Keratinocyte (primary cell): ENCODE data around the gene MAP7D2. TPM values are rescaled to one million over a fixed set of nuclear protein-coding genes. Genes with fewer than 3 reads are reported as not detected.

Experiments used
- DNase-seq: peaks from one replicate; pipeline ENCODE4 v3.0.0-alpha.2; 2011; ENCODE audit warnings: low read depth, missing footprints, low spot score
- FAIRE-seq: peaks from 2 replicates; lab custom pipeline; 2011; peaks lifted over from hg19 to GRCh38; lab: Jason Lieb, UNC
- H2AFZ ChIP-seq: 2 replicates; pipeline ENCODE4 v1.6.0; 2012; ENCODE audit warnings: low read length, control low read depth, inconsistent platforms; ENCODE audit not compliant: control insufficient read depth
- H3K27ac ChIP-seq: 2 replicates; pipeline ENCODE4 v1.5.1; 2011; ENCODE audit warnings: low read length; ENCODE audit not compliant: control insufficient read depth, insufficient read depth
- H3K27me3 ChIP-seq: 3 replicates; pipeline ENCODE4 v1.6.0; 2011; ENCODE audit warnings: low read length; ENCODE audit not compliant: control insufficient read depth, insufficient read depth; ENCODE audit errors: extremely low read depth
- H3K36me3 ChIP-seq, 2 experiments: 2 replicates in 1 of 2; 3 replicates in 1 of 2; pipeline ENCODE4 v1.5.1; 2011; ENCODE audit warnings: low read length in 2 of 2, mild to moderate bottlenecking in 1 of 2; ENCODE audit not compliant: control insufficient read depth in 2 of 2, insufficient read depth in 2 of 2; ENCODE audit errors: extremely low read depth in 1 of 2
- H3K4me1 ChIP-seq: 3 replicates; pipeline ENCODE4 v1.5.1; 2011; ENCODE audit warnings: low read length; ENCODE audit not compliant: control insufficient read depth, insufficient read depth; ENCODE audit errors: extremely low read depth
- H3K4me2 ChIP-seq: 3 replicates; pipeline ENCODE4 v1.6.0; 2011; ENCODE audit warnings: low read depth, low read length; ENCODE audit not compliant: control insufficient read depth, insufficient read depth; ENCODE audit errors: extremely low read depth
- H3K4me3 ChIP-seq, 3 experiments: fragments of 200-600 bp in 1 of 3; sonication (generic) in 1 of 3; 2 replicates in 2 of 3; 3 replicates in 1 of 3; pipeline ENCODE4 v1.5.1; 2011 to 2016; ENCODE audit warnings: low read length in 3 of 3, mild to moderate bottlenecking in 3 of 3, control low read depth in 2 of 3, inconsistent platforms in 1 of 3, low read depth in 1 of 3, mixed read lengths in 1 of 3, mixed run types in 1 of 3, moderate library complexity in 1 of 3; ENCODE audit not compliant: control insufficient read depth in 2 of 3, insufficient read depth in 2 of 3; ENCODE audit errors: extremely low read depth in 1 of 3
- H3K79me2 ChIP-seq: 2 replicates; pipeline ENCODE4 v1.6.0; 2012; ENCODE audit warnings: low read length; ENCODE audit not compliant: control insufficient read depth, insufficient read depth
- H3K9ac ChIP-seq: 3 replicates; pipeline ENCODE4 v1.6.0; 2011; ENCODE audit warnings: low read length; ENCODE audit not compliant: control insufficient read depth, insufficient read depth; ENCODE audit errors: extremely low read depth
- H3K9me1 ChIP-seq: 3 replicates; pipeline ENCODE4 v1.6.0; 2011; ENCODE audit warnings: low read length; ENCODE audit not compliant: control insufficient read depth, insufficient read depth; ENCODE audit errors: extremely low read depth
- H3K9me3 ChIP-seq: 2 replicates; pipeline ENCODE4 v1.5.1; 2012; ENCODE audit warnings: low read depth, low read length; ENCODE audit not compliant: control insufficient read depth
- H4K20me1 ChIP-seq: 3 replicates; pipeline ENCODE4 v1.6.0; 2011; ENCODE audit warnings: low read length; ENCODE audit not compliant: control insufficient read depth, insufficient read depth; ENCODE audit errors: extremely low read depth
- CTCF ChIP-seq, 3 experiments: IDR thresholded peaks in 1 of 3; conservative IDR thresholded peaks in 1 of 3; optimal IDR thresholded peaks in 1 of 3; 2 replicates in 2 of 3; 3 replicates in 1 of 3; pipeline versions ENCODE3 to v1.5.1; 2011; ENCODE audit warnings: low read length in 3 of 3, mild to moderate bottlenecking in 3 of 3, moderate library complexity in 2 of 3, control low read depth in 1 of 3, inconsistent platforms in 1 of 3; ENCODE audit not compliant: insufficient read depth in 2 of 3; ENCODE audit errors: extremely low read depth in 1 of 3
- EZH2 ChIP-seq: IDR thresholded peaks from one replicate; pipeline ENCODE4 v1.6.1; 2012; ENCODE audit warnings: inconsistent platforms, mild to moderate bottlenecking, low read length, moderate library complexity
- dilution Hi-C: fragments of 300-500 bp; cut with MboI; formaldehyde crosslinking; loops from one replicate; pipeline ENCODE4 v1.7.0; 2020; ENCODE audit warnings: low sequenced_read_pairs; ENCODE audit not compliant: extremely low pct_ligation_motif_present
- polyA plus RNA-seq, 5 experiments: library from polyadenylated mRNA; depleted of rRNA in 3 of 5; stranded (reverse) in 3 of 5; stranded (forward) in 1 of 5; unstranded in 1 of 5; fragments of >200 nt; gene quantifications; 1 replicate in 1 of 5; 2 replicates in 3 of 5; 3 replicates in 1 of 5; pipeline versions ENCODE4 v1.2.1 to v1.2.3, GENCODE V29; 2011 to 2012; ENCODE audit warnings: missing spikeins in 2 of 5, low read depth in 1 of 5, low replicate concordance in 1 of 5

The MAP7D2 gene
- polyA plus RNA-seq, 1 donor (not counting 4 experiments of a cell fraction or from before 2014, with no cell fraction given): 0.76 TPM

- H3K79me2 ChIP-seq: no peaks in the 10 kb centered on the region
- H3K4me1 ChIP-seq: peaks cover 11% of the 10 kb centered on the region
- no peaks in the 10 kb centered on the region for H4K20me1 ChIP-seq
- peak overlapping the region; percentile 37 for H3K4me2 ChIP-seq
- no peak overlapping the region for H3K4me3 ChIP-seq
- no peaks in the 10 kb centered on the region for H3K9me1 ChIP-seq
- H3K9me3 ChIP-seq: no peaks in the 10 kb centered on the region
- no peak overlapping the region for H3K9ac ChIP-seq
- no peak for DNase-seq
- H3K27me3 ChIP-seq: no peaks in the 10 kb centered on the region
- H3K36me3 ChIP-seq: no peaks in the 10 kb centered on the region
- dilution Hi-C loops: no loop called here
- H2AFZ ChIP-seq: no peak overlapping the region
- no peak overlapping the region for H3K27ac ChIP-seq
- TF ChIP-seq CTCF (optimal IDR thresholded peaks at IDR 0.05 in 1 of 3, IDR thresholded peaks at IDR 0.05 in 1 of 3, conservative IDR thresholded peaks at IDR 0.05 in 1 of 3; ENCODE audit: extremely low read depth in 1 of 3, insufficient read depth in 2 of 3, low read length in 3 of 3): no peak
- no peak for TF ChIP-seq EZH2
- peak; percentile 13 for FAIRE-seq
Measured at GRCh38 chrX:20046864-20047263, 69.8 kb downstream of the MAP7D2 start.

GRCh38 chrX:20046223-20046622 is 70.5 kb downstream of the MAP7D2 start:
- Histone ChIP-seq H3K36me3 (no peaks in the 10 kb centered on the region), H3K27ac (no peak overlapping the region), H3K9me3 (no peaks in the 10 kb centered on the region), H3K9ac (no peak overlapping the region), H2AFZ (no peak overlapping the region), H3K9me1 (no peaks in the 10 kb centered on the region), H3K4me1 (peaks cover 11% of the 10 kb centered on the region), H3K4me3 (no peak overlapping the region), H3K27me3 (no peaks in the 10 kb centered on the region), H3K4me2 (no peak overlapping the region), H4K20me1 (no peaks in the 10 kb centered on the region), H3K79me2 (no peaks in the 10 kb centered on the region)
- FAIRE-seq (no peak), DNase-seq (no peak)
- TF ChIP-seq CTCF (optimal IDR thresholded peaks at IDR 0.05 in 1 of 3, IDR thresholded peaks at IDR 0.05 in 1 of 3, conservative IDR thresholded peaks at IDR 0.05 in 1 of 3; ENCODE audit: extremely low read depth in 1 of 3, insufficient read depth in 2 of 3, low read length in 3 of 3) (no peak), EZH2 (no peak)
- dilution Hi-C loops: no loop called here
